Mesendoderm (in vitro differentiated cells): ENCODE data around the gene MYL4.
"Not testable (repeated sequence)": the region's sequence is repeated elsewhere in the genome, so short reads cannot be mapped to it uniquely, and the experiment has no call there.

ENCODE experiments used
- DNase-seq: peaks from one replicate; pipeline ENCODE4 v3.0.0; 2013
- H2AK5ac ChIP-seq: 2 replicates; pipeline ENCODE4 v1.6.1; 2013; ENCODE audit warnings: low read length, inconsistent platforms
- H2BK120ac ChIP-seq: 2 replicates; pipeline ENCODE4 v1.6.1; 2013; ENCODE audit warnings: low read depth, mild to moderate bottlenecking, low read length, moderate library complexity, mixed read lengths
- H2BK15ac ChIP-seq: replicated peaks from 2 replicates; pipeline ENCODE4 v1.6.1; 2013; ENCODE audit warnings: low read depth, mild to moderate bottlenecking, moderate library complexity
- H2BK5ac ChIP-seq: 2 replicates; pipeline ENCODE4 v1.6.1; 2013; ENCODE audit warnings: low read length, inconsistent platforms
- H3K18ac ChIP-seq: 2 replicates; pipeline ENCODE4 v1.6.1; 2013; ENCODE audit warnings: mild to moderate bottlenecking, low read length, mixed read lengths
- H3K23ac ChIP-seq: one replicate; pipeline ENCODE4 v1.6.1; 2013; ENCODE audit warnings: low read length
- H3K27ac ChIP-seq: 2 replicates; pipeline ENCODE4 v1.5.1; 2013; ENCODE audit warnings: low read depth, mild to moderate bottlenecking, inconsistent platforms, low read length, moderate library complexity
- H3K27me3 ChIP-seq: 2 replicates; pipeline ENCODE4 v1.6.1; 2013; ENCODE audit warnings: low read length, control low read depth, mild to moderate bottlenecking, inconsistent platforms; ENCODE audit not compliant: insufficient read depth, poor library complexity
- H3K36me3 ChIP-seq: 2 replicates; pipeline ENCODE4 v1.6.1; 2013; ENCODE audit warnings: low read length, inconsistent platforms; ENCODE audit not compliant: control insufficient read depth, insufficient read depth
- H3K4ac ChIP-seq: one replicate; pipeline ENCODE4 v1.6.1; 2013; ENCODE audit warnings: low read depth, mild to moderate bottlenecking, low read length, moderate library complexity
- H3K4me1 ChIP-seq: 2 replicates; pipeline ENCODE4 v1.6.1; 2013; ENCODE audit warnings: low read depth, low read length, inconsistent platforms; ENCODE audit not compliant: control insufficient read depth
- H3K4me2 ChIP-seq: 2 replicates; pipeline ENCODE4 v1.6.1; 2013; ENCODE audit warnings: low read length
- H3K4me3 ChIP-seq: 2 replicates; pipeline ENCODE4 v1.5.1; 2013; ENCODE audit warnings: mild to moderate bottlenecking, low read length
- H3K56ac ChIP-seq: one replicate; pipeline ENCODE4 v1.6.1; 2013; ENCODE audit warnings: low read length
- H3K79me1 ChIP-seq: 2 replicates; pipeline ENCODE4 v1.6.1; 2013; ENCODE audit warnings: low read length, inconsistent platforms
- H3K79me2 ChIP-seq: 2 replicates; pipeline ENCODE4 v1.6.1; 2013; ENCODE audit warnings: mild to moderate bottlenecking, low read length; ENCODE audit not compliant: control insufficient read depth, insufficient read depth
- H3K9ac ChIP-seq: 2 replicates; pipeline ENCODE4 v1.6.1; 2013; ENCODE audit warnings: low read length, inconsistent platforms
- H4K5ac ChIP-seq: one replicate; pipeline ENCODE4 v1.6.1; 2013; ENCODE audit warnings: low read length
- H4K8ac ChIP-seq: one replicate; pipeline ENCODE4 v1.6.1; 2013; ENCODE audit warnings: low read depth, mild to moderate bottlenecking, control low read depth, low read length, moderate library complexity
- WGBS: extraction: QIAGEN DNeasy Blood & Tissue Kit; methylation state at CpG from one replicate; pipeline ENCODE4 v1.1.7; 2013; ENCODE audit warnings: low lambda C conversion rate, missing lambda C conversion rate; ENCODE audit not compliant: insufficient coverage; ENCODE audit errors: extremely low coverage; 5-methylcytosine and 5-hydroxymethylcytosine counted together

The MYL4 gene

DNA sequence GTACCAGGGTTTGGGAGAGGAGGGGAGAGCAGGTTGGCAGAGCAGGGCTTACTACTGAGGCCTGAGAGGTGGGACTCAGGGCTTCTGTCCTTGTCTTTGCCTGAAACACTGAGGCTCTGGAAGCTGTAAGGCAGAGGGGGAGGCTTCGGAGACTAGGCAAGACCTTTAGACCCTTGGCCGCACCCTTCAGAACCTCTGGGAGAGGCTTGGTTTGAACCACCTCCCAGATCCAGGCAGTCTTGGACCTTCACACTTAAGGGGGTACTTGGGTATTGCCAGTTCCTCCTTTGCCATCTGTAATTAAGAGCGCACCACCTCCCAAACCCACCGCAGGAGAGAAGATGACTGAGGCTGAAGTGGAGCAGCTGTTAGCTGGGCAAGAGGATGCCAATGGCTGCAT lies 12.9 kb downstream of the MYL4 start:
- Histone ChIP-seq H3K23ac (no peak overlapping the region), H2BK5ac (no peak overlapping the region), H2BK120ac (no peak overlapping the region), H3K4ac (no peak overlapping the region), H3K4me3 (no peak overlapping the region), H3K36me3 (no peaks in the 10 kb centered on the region), H3K79me2 (no peaks in the 10 kb centered on the region), H3K4me1 (peaks cover 6% of the 10 kb centered on the region), H3K56ac (no peak overlapping the region), H3K9ac (no peak overlapping the region), H2AK5ac (no peak overlapping the region), H4K8ac (no peak overlapping the region), H3K79me1 (no peaks in the 10 kb centered on the region), H3K4me2 (no peak overlapping the region), H2BK15ac (no peak overlapping the region), H4K5ac (no peak overlapping the region), H3K27me3 (no peaks in the 10 kb centered on the region), H3K18ac (no peak overlapping the region), H3K27ac (no peak overlapping the region)
- no peak for DNase-seq
- WGBS = no CpG with 5 or more reads among the region's 4 CpGs

DNA sequence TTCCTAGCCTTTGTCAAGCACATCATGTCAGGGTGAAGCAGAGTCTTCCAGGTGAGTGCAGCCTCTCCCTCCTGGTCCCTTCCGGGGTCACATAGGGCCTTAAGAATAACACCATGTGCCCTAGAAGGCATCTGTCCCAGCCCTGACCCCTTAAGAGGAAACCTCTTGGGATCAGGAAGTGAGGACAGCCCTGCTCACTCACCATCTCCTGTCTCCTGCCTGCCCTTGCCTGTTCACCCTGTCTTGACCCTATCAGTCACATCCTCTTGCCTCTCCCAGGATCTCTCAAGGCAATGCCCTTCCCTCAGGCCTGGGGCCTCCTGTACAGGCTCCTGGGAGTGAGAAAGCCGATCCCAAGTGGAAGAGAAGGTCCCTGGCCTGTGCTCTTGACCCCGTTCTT lies 13.9 kb downstream of the MYL4 start:
- no peak overlapping the region for H2BK120ac ChIP-seq
- no peak overlapping the region for H4K8ac ChIP-seq
- no peak overlapping the region for H2BK5ac ChIP-seq
- H3K23ac ChIP-seq = no peak overlapping the region
- H3K56ac ChIP-seq = no peak overlapping the region
- H3K4ac ChIP-seq = no peak overlapping the region
- H3K27ac ChIP-seq = no peak overlapping the region
- no peak overlapping the region for H3K18ac ChIP-seq
- no peak for DNase-seq
- no peaks in the 10 kb centered on the region for H3K36me3 ChIP-seq
- H4K5ac ChIP-seq = no peak overlapping the region
- no peak overlapping the region for H3K9ac ChIP-seq
- peaks cover 6% of the 10 kb centered on the region for H3K4me1 ChIP-seq
- H2BK15ac ChIP-seq = no peak overlapping the region
- no peak overlapping the region for H2AK5ac ChIP-seq
- H3K4me3 ChIP-seq = no peak overlapping the region
- no peaks in the 10 kb centered on the region for H3K27me3 ChIP-seq
- no peaks in the 10 kb centered on the region for H3K79me1 ChIP-seq
- WGBS = no CpG with 5 or more reads among the region's 3 CpGs
- H3K4me2 ChIP-seq = no peak overlapping the region
- H3K79me2 ChIP-seq = no peaks in the 10 kb centered on the region

DNA sequence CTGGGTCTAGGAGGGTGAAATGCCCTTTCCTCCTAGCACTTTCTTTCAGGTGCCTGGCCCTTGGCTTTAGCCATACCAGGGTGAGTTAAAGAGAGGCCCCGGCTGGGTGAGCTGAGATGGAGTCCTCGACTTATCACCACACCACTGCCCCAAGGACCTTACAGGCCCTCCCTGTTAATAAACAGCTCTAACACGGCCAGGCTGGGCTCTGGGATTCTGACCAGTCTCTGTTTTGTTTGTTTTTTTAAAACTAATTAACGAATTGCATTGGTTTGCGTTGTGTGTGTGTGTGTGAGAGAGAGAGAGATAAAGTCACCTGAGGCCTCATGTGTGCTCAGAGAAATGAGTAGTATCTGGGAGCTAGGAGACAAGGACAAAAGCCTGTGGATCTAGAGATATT lies 14.3 kb downstream of the MYL4 start:
- WGBS = no CpG with 5 or more reads among the region's 5 CpGs
- Histone ChIP-seq H3K9ac (no peak overlapping the region), H3K4ac (no peak overlapping the region)

DNA sequence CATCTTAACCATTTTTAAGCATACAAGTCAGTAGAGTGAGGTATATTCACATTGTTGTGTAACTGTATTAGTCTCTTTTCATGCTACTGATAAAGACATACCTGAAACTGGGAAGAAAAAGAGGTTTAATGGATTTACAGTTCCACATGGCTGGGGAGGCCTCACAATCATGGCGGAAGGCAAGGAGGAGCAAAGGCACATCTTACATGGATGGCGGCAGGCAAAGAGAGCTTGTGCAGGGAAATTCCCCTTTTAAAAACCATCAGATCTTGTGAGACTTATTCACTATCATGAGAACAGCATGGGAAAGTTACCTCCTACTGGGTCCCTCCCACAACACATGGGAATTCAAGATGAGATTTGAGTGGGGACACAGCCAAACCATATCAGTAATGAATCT lies 14.9 kb downstream of the MYL4 start:
- H3K4me1 ChIP-seq, H3K79me1 ChIP-seq, H3K4me2 ChIP-seq, H3K9ac ChIP-seq, H3K27ac ChIP-seq, H4K5ac ChIP-seq, DNase-seq, H3K4me3 ChIP-seq, H2BK120ac ChIP-seq, H3K4ac ChIP-seq, H2BK5ac ChIP-seq, H3K27me3 ChIP-seq, H4K8ac ChIP-seq, H3K23ac ChIP-seq, H3K18ac ChIP-seq, H3K79me2 ChIP-seq, H2AK5ac ChIP-seq, H3K56ac ChIP-seq, H2BK15ac ChIP-seq, H3K36me3 ChIP-seq: not testable (repeated sequence)
- WGBS = no CpG with 5 or more reads among the region's 2 CpGs

More for the DNA sequence above, 14.3 kb downstream of the MYL4 start:
- Histone ChIP-seq H3K79me2 (no peaks in the 10 kb centered on the region), H3K23ac (no peak overlapping the region), H3K79me1 (no peaks in the 10 kb centered on the region), H2BK120ac (no peak overlapping the region), H3K18ac (no peak overlapping the region), H3K4me2 (no peak overlapping the region), H3K27ac (no peak overlapping the region), H4K8ac (no peak overlapping the region), H2AK5ac (no peak overlapping the region), H3K56ac (no peak overlapping the region), H2BK5ac (no peak overlapping the region), H3K27me3 (no peaks in the 10 kb centered on the region), H2BK15ac (no peak overlapping the region), H3K4me1 (peaks cover 6% of the 10 kb centered on the region), H3K36me3 (no peaks in the 10 kb centered on the region), H3K4me3 (no peak overlapping the region), H4K5ac (no peak overlapping the region)
- DNase-seq = no peak

DNA sequence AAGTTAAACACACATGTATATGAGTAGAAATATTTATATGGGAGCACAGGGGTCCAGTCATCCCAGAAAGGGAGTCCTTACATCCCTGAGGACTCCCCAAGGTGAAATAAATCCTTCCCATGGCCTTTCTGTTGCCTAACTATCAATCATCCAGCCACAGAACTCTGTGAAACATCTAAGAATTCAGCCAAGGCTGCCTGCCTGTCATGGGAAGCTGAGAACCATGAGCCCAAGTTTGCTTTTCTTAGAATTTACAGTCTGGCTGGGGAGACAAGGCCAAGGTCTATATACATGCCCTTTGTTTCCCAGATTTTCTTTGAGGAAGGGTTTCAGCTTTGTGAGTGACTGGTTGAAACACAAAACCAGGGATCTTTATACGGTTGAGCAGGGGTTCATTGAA lies 15.8 kb downstream of the MYL4 start:
- Histone ChIP-seq H3K4me1 (peaks cover 4% of the 10 kb centered on the region), H2BK5ac (no peak overlapping the region), H4K5ac (no peak overlapping the region), H3K9ac (no peak overlapping the region), H3K79me2 (no peaks in the 10 kb centered on the region), H3K36me3 (no peaks in the 10 kb centered on the region), H3K27ac (no peak overlapping the region), H3K79me1 (no peaks in the 10 kb centered on the region), H3K4ac (no peak overlapping the region), H2AK5ac (no peak overlapping the region), H2BK15ac (no peak overlapping the region), H3K4me3 (no peak overlapping the region), H3K27me3 (no peaks in the 10 kb centered on the region), H3K56ac (no peak overlapping the region), H4K8ac (no peak overlapping the region), H3K23ac (no peak overlapping the region), H3K18ac (no peak overlapping the region), H2BK120ac (no peak overlapping the region), H3K4me2 (no peak overlapping the region)
- no peak for DNase-seq
- WGBS = no CpG with 5 or more reads among the region's 1 CpG

DNA sequence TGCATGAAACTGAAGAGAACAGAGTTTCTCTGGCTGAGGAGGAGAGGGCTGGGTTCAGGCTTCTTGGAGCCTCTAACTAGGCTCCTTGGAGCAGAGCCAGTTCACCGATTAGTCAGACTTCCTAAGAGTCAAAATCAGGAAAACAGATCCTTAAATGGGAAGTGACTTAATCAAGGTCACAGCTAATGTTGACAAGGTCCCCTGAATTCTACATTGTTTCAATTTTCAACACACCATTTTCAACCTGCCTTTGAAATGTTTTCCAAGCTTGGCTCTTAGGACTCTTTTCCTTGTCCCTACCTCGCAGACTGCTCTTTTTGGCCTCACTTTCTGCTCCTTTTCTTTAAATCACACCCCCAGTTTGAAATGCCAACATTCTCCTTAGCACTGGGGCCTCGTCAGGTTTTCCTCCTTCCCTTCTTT lies 16.3 kb downstream of the MYL4 start:
- no peak overlapping the region for H3K4me2 ChIP-seq
- no peak overlapping the region for H3K4ac ChIP-seq
- H2BK120ac ChIP-seq = no peak overlapping the region
- H4K5ac ChIP-seq = no peak overlapping the region
- H3K27me3 ChIP-seq = no peaks in the 10 kb centered on the region
- H2BK15ac ChIP-seq = no peak overlapping the region
- H3K9ac ChIP-seq = no peak overlapping the region
- no CpG with 5 or more reads among the region's 3 CpGs for WGBS
- no peak overlapping the region for H3K23ac ChIP-seq
- H2BK5ac ChIP-seq = no peak overlapping the region
- no peak overlapping the region for H3K4me3 ChIP-seq
- no peak for DNase-seq
- H3K36me3 ChIP-seq = no peaks in the 10 kb centered on the region
- no peaks in the 10 kb centered on the region for H3K79me1 ChIP-seq
- H3K79me2 ChIP-seq = no peaks in the 10 kb centered on the region
- H2AK5ac ChIP-seq = no peak overlapping the region
- no peak overlapping the region for H3K56ac ChIP-seq
- H3K27ac ChIP-seq = no peak overlapping the region
- H3K4me1 ChIP-seq = peaks cover 4% of the 10 kb centered on the region
- H4K8ac ChIP-seq = no peak overlapping the region
- H3K18ac ChIP-seq = no peak overlapping the region
